Fibroblast of villous mesenchyme (primary cell): ENCODE data around the gene YAE1. TPM values are rescaled to one million over a fixed set of nuclear protein-coding genes. Genes with fewer than 3 reads are reported as not detected.
A peak's percentile ranks its signal among the peaks of the same experiment; 100 is the strongest.

ENCODE experiments used
- DNase-seq: peaks from one replicate; pipeline ENCODE4 v3.0.0-alpha.2; 2010; ENCODE audit warnings: low read depth
- H3K4me3 ChIP-seq: 2 replicates; pipeline ENCODE4 v1.5.1; 2011; ENCODE audit warnings: low read depth, mild to moderate bottlenecking, low read length
- CTCF ChIP-seq: IDR thresholded peaks from 2 replicates; pipeline ENCODE4 v1.5.1; 2012; ENCODE audit warnings: low read depth, mild to moderate bottlenecking, low read length; ENCODE audit not compliant: insufficient read depth
- total RNA-seq: library from RNA; depleted of rRNA; stranded (reverse); fragments of >200 nt; gene quantifications from 2 replicates; pipeline ENCODE4 v1.2.3, GENCODE V29; 2012

Gene YAE1
- total RNA-seq, 1 donor: 56.6 TPM

- no peak for DNase-seq
- H3K4me3 ChIP-seq: no peak overlapping the region
- TF ChIP-seq CTCF: no peak
Observed at GRCh38 chr7:39617005-39617404, 50.8 kb downstream of the YAE1 start.

GRCh38 chr7:39618868-39619267 is 52.7 kb downstream of the YAE1 start:
- no peak for DNase-seq
- TF ChIP-seq CTCF: no peak
- no peak overlapping the region for H3K4me3 ChIP-seq

GRCh38 chr7:39620486-39620885 is 54.3 kb downstream of the YAE1 start:
- H3K4me3 ChIP-seq: no peak overlapping the region
- no peak for DNase-seq
- TF ChIP-seq CTCF: no peak

- DNase-seq: peak; percentile 59
- no peak overlapping the region for H3K4me3 ChIP-seq
- no peak for TF ChIP-seq CTCF
Observed at GRCh38 chr7:39621261-39621660, 55.1 kb downstream of the YAE1 start.

- TF ChIP-seq CTCF: no peak
- H3K4me3 ChIP-seq: peak overlapping the region; percentile 81
- no peak for DNase-seq
Observed at GRCh38 chr7:39621784-39622411, 55.7 kb downstream of the YAE1 start.

Other genes with a start within 250 kb of the YAE1 start
- 20.3 and 22.2 TPM in 2 replicates for gene RALA, start 57.2 kb downstream of the YAE1 start, total RNA-seq